Cerebellar cortex (tissue), 1 donor: ENCODE measurements around the gene CHRM3.
"Not testable (repeated sequence)": the region's sequence is repeated elsewhere in the genome, so short reads cannot be mapped to it uniquely, and the experiment has no call there.

Source experiments
- DNase-seq: peaks from one replicate; pipeline ENCODE4 v3.0.0-alpha.2; 2015; ENCODE audit warnings: low spot score

The CHRM3 gene

DNA sequence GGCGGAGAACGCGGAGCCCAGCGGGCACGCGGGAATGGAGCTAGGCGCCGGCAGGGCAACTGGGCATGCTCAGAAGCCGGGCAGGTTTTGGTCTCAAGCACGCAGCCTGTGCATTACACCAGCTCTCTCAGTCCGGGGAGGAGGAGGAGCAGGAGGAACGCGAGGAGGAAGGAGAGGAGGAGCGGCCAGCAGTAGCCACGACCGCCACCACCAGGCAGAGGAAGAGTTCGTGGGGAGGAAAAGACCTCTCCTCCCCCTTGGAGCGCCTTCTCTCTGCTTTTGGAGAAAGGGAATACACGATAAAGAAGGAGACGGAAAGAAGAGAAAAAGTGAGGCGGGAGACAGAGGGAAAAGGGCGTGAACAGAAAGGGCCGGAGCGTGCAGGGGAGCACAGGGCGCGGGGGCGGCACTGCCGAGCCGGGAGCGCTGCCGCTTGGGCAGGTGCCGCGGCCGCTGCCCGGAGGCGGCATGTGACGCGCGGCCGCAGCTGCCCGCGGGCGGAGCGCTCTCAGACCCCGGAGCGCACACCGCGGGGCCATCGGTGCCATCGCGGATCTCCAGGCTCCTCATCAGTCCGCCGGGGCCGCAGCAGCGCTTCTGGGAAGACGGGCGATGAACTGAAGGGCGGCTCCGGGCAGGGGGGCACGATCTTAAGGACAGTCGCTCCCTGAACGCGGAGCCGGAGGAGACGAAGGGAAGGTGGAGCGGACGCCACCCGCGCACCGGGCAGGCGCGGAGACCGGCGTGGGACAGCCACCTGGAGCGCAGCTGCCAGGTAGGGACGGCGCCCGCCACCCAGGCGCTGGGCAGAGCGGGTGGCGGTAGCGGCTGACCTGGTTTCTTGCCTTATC, at the start of gene CHRM3:
TSS of gene CHRM3 (plus strand) at position 116 of the 851 bp plus-strand sequence. CDS start 520,884 bp downstream, outside the sequence.
- DNase-seq, result no peak

DNA sequence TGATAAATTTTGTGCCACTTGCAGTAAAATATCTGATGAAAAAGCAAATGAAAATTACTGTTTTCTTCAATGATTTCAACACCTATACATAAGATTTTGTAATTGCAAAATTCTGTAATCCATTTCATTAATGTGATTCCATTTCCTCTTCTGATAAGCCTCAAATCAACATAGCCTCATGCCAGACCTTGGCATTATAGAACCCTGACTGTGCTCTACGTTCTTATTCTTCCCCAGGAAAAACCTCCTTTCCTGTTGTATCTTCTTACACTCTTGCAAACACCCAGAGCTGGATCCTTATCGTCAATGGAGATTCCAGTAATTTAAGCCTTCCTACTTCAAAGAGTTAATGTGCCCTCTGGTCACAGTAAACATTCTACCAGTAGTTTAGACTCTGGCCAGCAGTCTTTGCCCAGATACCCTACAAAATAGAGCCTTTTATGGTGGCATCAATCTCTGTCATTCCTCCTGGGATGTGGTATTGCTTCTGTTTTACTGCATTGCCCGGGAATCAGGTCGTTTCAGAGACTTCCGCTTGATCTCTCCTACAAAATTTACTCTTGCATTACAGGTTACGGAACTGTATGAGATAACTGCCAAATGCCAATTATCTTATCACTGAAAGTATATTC, 48.5 kb upstream of the CHRM3 start:
- no peak for DNase-seq

DNA sequence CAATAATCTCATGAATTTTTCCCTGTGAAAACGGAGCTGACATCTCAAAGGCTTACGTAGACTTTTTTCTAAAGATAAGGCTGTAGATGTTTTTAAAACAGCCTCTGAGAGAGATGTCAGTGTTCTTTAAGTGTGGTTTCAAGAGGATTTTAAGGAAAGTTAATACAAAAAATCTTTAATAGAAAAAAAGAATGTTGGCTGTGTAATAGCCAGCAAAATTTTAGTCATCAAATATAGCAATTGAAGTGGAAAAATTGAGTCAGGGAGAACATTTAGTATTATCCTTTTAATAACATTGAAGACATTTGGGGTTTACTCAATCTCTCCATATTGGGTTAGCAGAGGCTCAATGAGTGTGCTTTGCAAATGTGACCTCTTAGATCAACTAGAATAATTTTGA, 38.6 kb upstream of the CHRM3 start:
- no peak for DNase-seq

DNA sequence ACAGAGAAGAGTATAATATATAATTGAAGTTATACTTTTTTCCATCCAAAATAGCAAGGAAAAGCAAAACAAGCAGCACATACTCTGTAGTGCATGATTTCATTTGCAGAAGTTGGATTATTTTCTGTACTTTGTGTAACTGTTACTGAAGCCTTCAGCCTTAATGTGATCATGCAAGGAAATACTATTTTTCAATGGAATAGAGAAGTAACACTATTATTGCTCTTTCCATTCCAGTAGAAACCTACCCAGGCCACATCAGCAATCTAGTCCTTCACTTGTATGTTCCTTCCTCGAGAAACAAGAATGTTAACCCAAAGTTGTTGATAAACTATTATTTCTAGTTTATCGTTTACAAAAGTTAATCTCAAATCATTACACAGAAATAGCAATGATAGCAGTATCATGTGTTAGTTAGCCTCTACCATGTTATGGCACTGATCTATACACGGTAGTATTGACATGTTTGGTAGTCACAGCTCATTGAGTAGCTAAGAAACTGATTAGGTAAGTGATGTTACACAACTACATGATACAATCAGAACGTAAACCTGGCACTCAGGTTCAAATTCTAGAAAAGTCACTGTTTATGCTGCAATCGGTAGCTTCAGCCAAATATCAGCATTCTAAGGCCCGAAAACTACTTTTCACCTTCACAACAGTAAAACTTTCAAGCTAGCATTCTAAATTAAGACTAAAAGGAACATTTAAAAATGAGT, 37.6 kb upstream of the CHRM3 start:
- no peak for DNase-seq

GRCh38 chr1:239349699-239350098, 36.7 kb upstream of the CHRM3 start:
- no peak for DNase-seq

DNA sequence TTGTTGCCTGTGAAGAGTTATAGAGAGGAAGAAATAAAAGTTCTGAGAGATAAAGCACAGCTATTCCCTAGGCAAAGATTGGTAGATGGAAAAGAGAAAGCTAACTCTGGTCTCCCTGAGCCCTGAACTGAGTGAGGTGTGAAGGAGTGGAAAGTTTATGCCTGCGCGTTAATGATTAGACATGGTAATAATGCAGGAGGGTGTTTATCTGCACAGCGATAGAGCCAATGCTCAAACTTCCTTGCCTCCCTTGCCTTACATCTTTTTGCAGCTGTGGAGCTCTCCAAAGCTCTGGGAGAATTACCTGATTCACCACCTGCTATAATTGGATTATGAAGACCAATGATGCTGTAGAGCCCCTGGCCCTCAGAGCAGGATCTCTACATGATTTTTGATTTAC, 32.8 kb upstream of the CHRM3 start:
- no peak for DNase-seq

DNA sequence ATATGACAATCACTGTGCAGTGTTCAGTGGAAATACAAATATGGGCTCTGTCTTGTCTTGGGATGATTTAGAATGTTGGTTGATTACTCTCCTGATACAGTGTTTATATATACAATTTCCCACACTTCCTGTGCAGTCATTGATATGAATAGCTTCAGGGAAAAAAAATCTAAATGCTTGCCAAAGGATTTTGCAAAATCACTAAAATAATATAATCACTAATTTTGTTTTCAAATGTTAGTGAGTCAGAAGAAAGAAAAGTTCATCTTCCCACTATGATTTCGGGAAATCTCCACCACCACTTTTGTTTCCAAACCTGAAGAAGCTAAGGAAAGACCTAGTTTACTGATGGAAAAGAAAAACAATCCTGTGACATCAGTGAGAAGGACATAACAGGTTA, 32.1 kb upstream of the CHRM3 start:
- no peak for DNase-seq

GRCh38 chr1:239357867-239358266, 28.5 kb upstream of the CHRM3 start:
- no peak for DNase-seq

DNA sequence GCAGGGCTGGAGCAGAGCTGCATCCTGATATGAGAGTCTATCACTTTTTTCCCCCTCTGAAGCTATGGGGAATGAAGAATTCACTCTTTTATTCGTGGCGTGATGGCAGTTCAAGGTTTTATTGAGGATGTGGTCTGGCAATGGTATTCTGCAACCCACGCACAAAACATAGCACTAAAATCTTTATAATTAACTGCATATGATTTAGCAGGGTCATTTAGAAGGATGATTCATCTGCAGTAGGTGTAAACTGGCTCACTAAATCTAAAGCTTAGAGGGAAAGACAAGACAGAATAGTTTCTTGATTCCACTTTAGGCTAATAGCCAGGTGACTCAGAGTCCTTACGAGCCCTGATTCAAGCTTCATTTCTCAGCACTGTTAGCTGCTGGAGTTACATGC, 25.0 kb upstream of the CHRM3 start:
- no peak for DNase-seq

DNA sequence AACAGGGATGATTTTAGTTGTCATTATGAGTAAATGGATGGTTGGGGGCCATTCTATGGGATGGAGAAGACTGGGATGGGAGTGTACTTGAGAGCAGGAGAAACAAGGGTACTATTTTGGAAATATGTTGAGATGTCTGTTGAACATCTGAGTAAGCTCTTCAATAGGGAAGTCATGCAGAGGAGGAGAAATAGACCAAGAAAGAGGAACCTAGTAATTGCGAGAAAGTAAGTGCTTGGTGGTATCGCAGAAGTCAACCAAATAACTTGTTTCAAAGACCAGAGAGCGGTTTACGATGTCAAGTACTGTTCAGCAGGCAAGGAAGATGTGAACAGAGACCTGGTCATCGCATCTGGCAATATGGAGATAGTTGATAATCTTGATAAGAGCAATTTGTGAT, 22.4 kb upstream of the CHRM3 start:
- DNase-seq, result no peak

- DNase-seq, result no peak
These were observed 19.1 kb upstream of the CHRM3 start for GRCh38 chr1:239367196-239367810.

GRCh38 chr1:239368436-239369109, 17.8 kb upstream of the CHRM3 start:
- DNase-seq, result no peak

- not testable (repeated sequence) for DNase-seq
These were observed 15.5 kb upstream of the CHRM3 start for GRCh38 chr1:239370869-239371268.

DNA sequence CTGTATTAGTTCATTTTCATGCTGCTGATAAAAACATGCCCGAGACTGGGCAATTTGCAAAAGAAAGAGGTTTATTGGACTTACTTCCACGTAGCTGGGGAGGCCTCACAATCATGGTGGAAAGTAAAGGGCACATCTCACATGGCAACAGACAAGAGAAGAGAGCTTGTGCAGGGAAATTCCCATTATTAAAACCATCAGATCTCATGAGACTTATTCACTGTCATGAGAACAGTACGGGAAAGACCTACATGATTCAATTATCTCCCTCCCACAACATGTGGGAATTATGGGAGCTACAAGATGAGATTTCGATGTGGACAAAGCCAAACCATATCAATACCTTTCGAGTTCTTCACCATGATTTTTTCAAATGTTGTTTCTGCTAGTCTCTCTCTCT, 3.7 kb upstream of the CHRM3 start:
- no peak for DNase-seq

GRCh38 chr1:239383714-239384113, 2.7 kb upstream of the CHRM3 start:
- DNase-seq, result no peak

- no peak for DNase-seq
These were observed 1.2 kb downstream of the CHRM3 start for GRCh38 chr1:239387304-239388158.

DNA sequence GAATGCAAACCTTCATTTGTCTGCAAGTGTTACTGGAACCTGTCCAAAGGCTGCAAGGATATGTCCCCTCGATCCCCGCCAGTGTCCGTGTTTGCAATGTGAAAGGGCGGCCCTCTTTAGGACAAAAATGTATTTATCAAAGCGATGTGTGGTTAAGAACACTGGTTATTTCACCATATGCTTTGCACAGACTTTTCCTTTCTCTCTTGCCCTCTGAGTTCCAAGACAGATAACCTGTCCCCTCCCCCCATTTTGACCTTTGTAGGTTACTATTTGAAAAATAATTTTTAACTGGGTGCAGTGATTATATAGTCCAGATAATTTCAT, 1.8 kb downstream of the CHRM3 start:
- no peak for DNase-seq

- no peak for DNase-seq
These were observed 2.2 kb downstream of the CHRM3 start for GRCh38 chr1:239388578-239388977.

DNA sequence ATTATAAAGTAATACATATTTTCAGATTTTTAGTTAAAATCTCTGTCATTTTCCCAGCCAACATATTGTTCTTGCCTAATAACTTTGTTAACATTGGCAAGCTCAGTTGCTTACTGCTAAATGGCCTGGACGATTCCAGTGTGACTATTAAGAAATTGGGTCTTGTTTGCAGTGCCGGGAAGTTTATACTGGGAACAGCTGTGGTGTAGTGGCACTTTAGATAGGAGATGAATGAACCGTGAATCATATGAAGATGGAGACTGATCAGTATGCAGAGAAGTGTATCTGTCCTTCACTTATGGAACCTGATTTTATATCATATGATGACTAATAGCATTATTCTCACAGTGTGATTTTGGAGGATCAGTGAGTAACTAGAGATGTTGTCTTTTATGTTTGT, 3.3 kb downstream of the CHRM3 start:
- no peak for DNase-seq

DNA sequence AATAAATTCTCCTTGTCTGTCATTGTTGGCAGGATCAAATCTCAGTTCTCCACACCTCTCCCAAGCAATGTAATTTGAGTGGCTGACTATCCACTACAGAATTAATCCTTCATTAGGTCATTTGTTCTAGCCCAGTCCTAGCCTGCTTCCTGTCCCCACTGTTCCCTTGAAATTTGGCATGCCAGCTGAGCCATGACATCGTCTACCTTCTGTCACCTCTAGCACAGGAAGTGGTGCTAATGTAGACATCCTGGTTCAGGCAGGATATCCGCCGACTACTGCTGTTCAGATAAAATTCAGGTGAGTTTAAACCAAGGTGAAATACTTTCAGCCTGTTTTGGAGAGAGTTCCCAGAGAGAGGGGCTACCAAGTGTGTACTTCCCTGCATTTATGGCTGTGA, 5.9 kb downstream of the CHRM3 start:
- no peak for DNase-seq

DNA sequence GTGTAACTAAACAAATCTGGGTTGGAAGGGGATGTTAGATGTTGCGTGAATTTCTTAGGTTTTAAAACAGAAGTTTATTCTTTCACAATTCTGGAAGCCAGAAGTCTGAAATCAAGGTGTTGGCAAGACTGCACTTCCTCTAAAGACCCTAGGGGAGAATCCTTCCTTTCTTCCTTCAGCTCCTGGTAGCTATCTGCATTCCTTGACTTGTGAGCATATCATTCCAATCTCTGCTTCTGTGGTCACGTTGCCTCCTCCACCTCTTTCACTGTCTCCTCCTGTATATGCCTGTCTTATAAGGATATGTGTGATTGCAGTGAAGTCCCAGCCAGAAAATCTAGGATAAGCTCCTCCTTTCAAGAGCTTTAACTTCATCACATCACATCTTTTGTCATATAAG, 7.7 kb downstream of the CHRM3 start:
- no peak for DNase-seq
